ENCODE data around the gene CANT1.

The CANT1 gene

GRCh38 chr17:79009397-79010303, at the start of gene CANT1:
Gene CANT1 (minus strand): TSS chr17:79009764. CDS start chr17:78997622, 12,142 bp downstream.
- peak within 1 kb of the TSS; percentile 98 for H3K4me3 ChIP-seq (ENCODE audit: low read depth, low read length)
- TF ChIP-seq CTCF (IDR thresholded peaks at IDR 0.05; ENCODE audit: low read depth, low read length), result no peak

- H3K4me3 ChIP-seq (ENCODE audit: low read depth, low read length), result no peak overlapping the region
- TF ChIP-seq CTCF (IDR thresholded peaks at IDR 0.05; ENCODE audit: low read depth, low read length), result no peak
These were observed 48.3 kb upstream of the CANT1 start for GRCh38 chr17:79057737-79058385.

- no peak overlapping the region for H3K4me3 ChIP-seq (ENCODE audit: low read depth, low read length)
- TF ChIP-seq CTCF (IDR thresholded peaks at IDR 0.05; ENCODE audit: low read depth, low read length), result no peak
These were observed 45.6 kb upstream of the CANT1 start for GRCh38 chr17:79055197-79055596.

GRCh38 chr17:79054200-79054960, 44.8 kb upstream of the CANT1 start:
- H3K4me3 ChIP-seq (ENCODE audit: low read depth, low read length), result no peak overlapping the region
- no peak for TF ChIP-seq CTCF (IDR thresholded peaks at IDR 0.05; ENCODE audit: low read depth, low read length)

GRCh38 chr17:79053251-79053925, 43.8 kb upstream of the CANT1 start:
- H3K4me3 ChIP-seq (ENCODE audit: low read depth, low read length), result no peak overlapping the region
- no peak for TF ChIP-seq CTCF (IDR thresholded peaks at IDR 0.05; ENCODE audit: low read depth, low read length)

GRCh38 chr17:79052131-79052530, 42.6 kb upstream of the CANT1 start:
- no peak for TF ChIP-seq CTCF (IDR thresholded peaks at IDR 0.05; ENCODE audit: low read depth, low read length)
- H3K4me3 ChIP-seq (ENCODE audit: low read depth, low read length), result no peak overlapping the region
